Activated CD4-positive, alpha-beta memory T cell treated with anti-CD3 and anti-CD28 coated beads, Interleukin-2, amount 10 ng/mL, durations not matched to agents 7 days and 5 days (primary cell): ENCODE data around the gene SPI1. TPM values are rescaled to one million over a fixed set of nuclear protein-coding genes. Genes with fewer than 3 reads are reported as not detected.

ENCODE experiments used
- CTCF ChIA-PET: fragments of 350-600 bp; sonication (Branson Sonifier 250); formaldehyde crosslinking; loops from one replicate; lab custom pipeline; 2021; ENCODE audit warnings: antibody characterized with exemption, inconsistent platforms; lab: Charles Lee
- POLR2A ChIA-PET: fragments of 350-600 bp; sonication (Branson Sonifier 250); formaldehyde crosslinking; loops from one replicate; lab custom pipeline; 2021; ENCODE audit warnings: antibody characterized with exemption; lab: Charles Lee
- DNase-seq: peaks from one replicate; pipeline ENCODE4 v3.0.0-alpha.2; 2020
- H3K27ac Mint-ChIP-seq: one replicate; pipeline ENCODE4 v1.8.0; 2021; ENCODE audit warnings: mild to moderate bottlenecking, mixed read lengths
- H3K27me3 Mint-ChIP-seq: one replicate; pipeline ENCODE4 v1.8.0; 2021; ENCODE audit warnings: mixed read lengths
- H3K36me3 Mint-ChIP-seq: one replicate; pipeline ENCODE4 v1.8.0; 2021; ENCODE audit warnings: low read depth, mixed read lengths
- H3K4me1 Mint-ChIP-seq: one replicate; pipeline ENCODE4 v1.8.0; 2021; ENCODE audit warnings: mixed read lengths
- H3K4me3 Mint-ChIP-seq: one replicate; pipeline ENCODE4 v1.8.0; 2021; ENCODE audit warnings: mild to moderate bottlenecking, mixed read lengths
- H3K9me3 Mint-ChIP-seq: one replicate; pipeline ENCODE4 v1.8.0; 2021; ENCODE audit warnings: mixed read lengths
- total RNA-seq, 2 experiments: library from RNA; stranded (reverse); gene quantifications; one replicate each; pipeline ENCODE4 v1.2.3, GENCODE V29; 2021

The SPI1 gene
- total RNA-seq, 2 experiments from 2014 or later, result not detected

DNA sequence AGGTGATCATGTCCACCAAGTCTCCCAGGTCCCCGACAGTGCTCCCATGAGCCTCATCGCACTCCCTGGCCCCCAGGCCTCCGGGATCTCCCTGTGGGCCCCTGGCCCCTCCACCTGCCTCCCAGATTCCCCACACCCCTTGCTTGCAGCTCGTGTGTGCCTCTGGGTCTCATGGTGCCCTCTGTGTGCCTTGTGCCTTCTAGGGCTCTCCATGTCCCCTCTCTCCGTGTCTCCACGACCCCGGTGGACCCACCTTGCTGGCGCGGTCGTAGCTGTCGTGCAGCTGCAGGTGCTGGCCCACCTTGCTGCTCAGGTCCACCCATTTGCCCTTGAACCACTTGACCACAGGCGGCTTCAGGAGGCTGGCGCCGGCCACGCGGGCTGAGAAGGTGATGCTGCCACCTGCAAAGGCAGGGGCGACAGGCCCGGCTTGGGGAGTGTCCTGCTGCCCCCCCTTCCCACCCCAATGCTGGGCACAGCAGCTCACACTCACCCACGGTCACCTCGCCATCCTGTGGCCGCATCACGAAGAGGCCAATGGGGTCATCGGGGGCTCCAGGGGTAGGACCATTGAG lies 28.7 kb downstream of the SPI1 start:
- Mint-ChIP-seq H3K4me3 (no peak overlapping the region), H3K36me3 (no peaks in the 10 kb centered on the region), H3K4me1 (no peaks in the 10 kb centered on the region), H3K27ac (no peak overlapping the region), H3K9me3 (no peaks in the 10 kb centered on the region), H3K27me3 (peaks cover 1% of the 10 kb centered on the region)
- DNase-seq, result no peak
- ChIA-PET POLR2A (no interaction called here), CTCF (no interaction called here)

DNA sequence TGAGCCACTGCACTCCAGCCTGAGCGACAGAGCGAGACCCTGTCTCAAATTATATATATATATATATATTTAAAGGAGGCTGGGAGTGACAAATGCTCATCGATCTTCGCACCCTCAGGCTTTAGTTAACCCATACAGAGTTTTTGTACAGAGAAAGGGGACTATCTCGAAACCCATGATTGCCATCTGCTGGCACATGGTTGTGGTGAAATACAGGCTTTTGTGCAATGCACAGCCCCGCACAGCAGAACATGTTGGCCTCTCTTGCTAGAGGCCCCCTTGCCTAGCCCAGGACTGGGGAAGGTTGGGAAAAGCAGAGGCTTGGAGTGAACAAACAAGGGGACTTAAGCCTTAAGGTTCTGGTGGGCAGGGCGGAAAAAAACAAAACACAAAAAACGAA lies 29.5 kb downstream of the SPI1 start:
- Mint-ChIP-seq H3K9me3 (no peaks in the 10 kb centered on the region), H3K27ac (no peak overlapping the region), H3K4me1 (no peaks in the 10 kb centered on the region), H3K4me3 (no peak overlapping the region), H3K27me3 (peaks cover 1% of the 10 kb centered on the region), H3K36me3 (no peaks in the 10 kb centered on the region)
- no peak for DNase-seq
- ChIA-PET CTCF (no interaction called here), POLR2A (no interaction called here)

DNA sequence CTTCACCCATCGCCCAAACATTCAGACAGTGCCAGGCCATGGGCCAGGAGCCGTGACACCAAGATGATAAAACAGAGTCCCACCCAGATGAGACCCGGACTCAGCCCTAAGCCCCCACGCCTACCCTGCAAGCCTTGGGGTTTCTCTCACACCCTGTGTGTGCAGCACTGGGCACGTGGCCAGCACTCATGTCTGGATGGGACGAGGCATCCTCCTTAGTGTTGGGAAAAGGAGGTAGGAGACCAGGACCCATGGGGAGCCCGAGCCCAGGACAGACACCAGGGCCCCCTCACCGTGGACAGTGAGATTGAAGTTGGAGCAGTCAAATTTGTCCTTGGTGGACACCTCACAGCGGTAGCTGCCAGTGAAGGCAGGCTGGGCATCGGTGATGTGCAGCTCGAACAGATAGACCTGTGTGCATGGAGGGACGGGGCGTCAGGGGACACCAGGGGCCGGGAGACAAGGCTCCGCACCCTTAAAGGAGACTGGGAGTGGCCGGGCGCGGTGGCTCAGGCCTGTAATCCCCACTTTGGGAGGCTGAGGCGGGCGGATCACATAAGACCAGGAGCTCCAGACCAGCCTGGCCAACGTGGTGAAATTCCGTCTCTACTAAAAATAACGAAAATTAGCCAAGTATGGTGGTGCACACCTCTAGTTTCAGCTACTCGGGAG lies 30.1 kb downstream of the SPI1 start:
- H3K4me3 Mint-ChIP-seq, result no peak overlapping the region
- H3K4me1 Mint-ChIP-seq, result no peaks in the 10 kb centered on the region
- DNase-seq, result no peak
- peaks cover 1% of the 10 kb centered on the region for H3K27me3 Mint-ChIP-seq
- H3K9me3 Mint-ChIP-seq, result no peaks in the 10 kb centered on the region
- ChIA-PET POLR2A (no interaction called here), CTCF (no interaction called here)
- no peaks in the 10 kb centered on the region for H3K36me3 Mint-ChIP-seq
- no peak overlapping the region for H3K27ac Mint-ChIP-seq

DNA sequence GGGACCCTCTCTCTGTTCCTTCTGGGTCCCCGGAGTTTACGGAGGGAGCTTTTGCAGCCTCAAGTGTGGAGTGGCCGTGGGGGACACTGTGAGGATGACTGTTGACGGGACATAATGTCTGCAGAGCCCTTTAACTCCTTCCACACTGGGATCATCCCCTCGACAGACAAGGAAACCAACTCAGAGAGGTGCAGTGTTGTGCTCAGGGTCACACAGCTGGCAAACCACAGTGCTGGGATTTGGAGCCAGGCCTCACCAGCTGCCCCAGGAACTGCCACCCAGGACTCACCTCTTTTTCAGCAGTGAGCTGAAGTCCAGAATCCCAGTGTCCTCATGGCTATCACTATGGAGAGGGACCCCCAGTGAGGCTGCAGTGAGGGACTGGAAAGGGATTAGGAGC lies 31.2 kb downstream of the SPI1 start:
- peaks cover 1% of the 10 kb centered on the region for H3K27me3 Mint-ChIP-seq
- no peaks in the 10 kb centered on the region for H3K9me3 Mint-ChIP-seq
- H3K36me3 Mint-ChIP-seq, result no peaks in the 10 kb centered on the region
- ChIA-PET POLR2A (no interaction called here), CTCF (no interaction called here)
- no peak overlapping the region for H3K4me3 Mint-ChIP-seq
- DNase-seq, result no peak
- no peaks in the 10 kb centered on the region for H3K4me1 Mint-ChIP-seq
- H3K27ac Mint-ChIP-seq, result no peak overlapping the region

DNA sequence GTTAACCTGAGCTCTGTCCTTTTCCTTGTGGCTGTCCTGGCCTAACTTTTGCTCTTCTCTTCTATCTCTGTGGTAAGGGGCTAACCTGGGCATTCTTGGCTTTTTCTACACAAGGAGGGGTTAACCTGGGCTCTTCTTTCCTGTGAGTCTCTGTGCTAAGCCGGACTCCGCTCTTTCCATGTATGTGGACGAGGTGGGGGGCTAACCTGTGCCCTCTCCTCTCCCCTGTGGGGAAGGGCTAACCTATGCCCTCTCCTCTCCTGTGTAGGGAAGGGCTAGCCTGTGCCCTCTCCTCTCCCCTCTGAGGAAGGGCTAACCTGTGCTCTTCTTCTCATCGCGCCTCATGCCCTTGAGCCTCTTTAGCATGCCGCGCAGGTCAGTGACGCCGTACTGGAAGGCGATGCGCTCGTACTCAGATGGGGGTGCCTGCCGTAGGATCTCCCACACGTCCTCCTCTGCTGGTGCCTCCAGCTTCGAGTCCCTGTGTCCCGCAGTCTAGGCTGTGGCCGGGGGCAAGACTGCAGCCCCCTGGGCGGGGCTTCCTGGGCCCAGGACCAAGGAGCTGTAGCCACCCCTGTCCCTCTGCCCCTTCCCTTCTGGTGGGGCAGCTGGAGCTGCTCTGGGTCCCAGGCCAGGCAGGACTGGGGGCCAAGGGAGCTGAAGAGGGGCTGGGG lies 32.3 kb downstream of the SPI1 start:
- no peaks in the 10 kb centered on the region for H3K36me3 Mint-ChIP-seq
- ChIA-PET CTCF (no interaction called here), POLR2A (no interaction called here)
- no peaks in the 10 kb centered on the region for H3K4me1 Mint-ChIP-seq
- no peaks in the 10 kb centered on the region for H3K9me3 Mint-ChIP-seq
- H3K4me3 Mint-ChIP-seq, result no peak overlapping the region
- no peak for DNase-seq
- H3K27ac Mint-ChIP-seq, result no peak overlapping the region
- peaks cover 1% of the 10 kb centered on the region for H3K27me3 Mint-ChIP-seq

DNA sequence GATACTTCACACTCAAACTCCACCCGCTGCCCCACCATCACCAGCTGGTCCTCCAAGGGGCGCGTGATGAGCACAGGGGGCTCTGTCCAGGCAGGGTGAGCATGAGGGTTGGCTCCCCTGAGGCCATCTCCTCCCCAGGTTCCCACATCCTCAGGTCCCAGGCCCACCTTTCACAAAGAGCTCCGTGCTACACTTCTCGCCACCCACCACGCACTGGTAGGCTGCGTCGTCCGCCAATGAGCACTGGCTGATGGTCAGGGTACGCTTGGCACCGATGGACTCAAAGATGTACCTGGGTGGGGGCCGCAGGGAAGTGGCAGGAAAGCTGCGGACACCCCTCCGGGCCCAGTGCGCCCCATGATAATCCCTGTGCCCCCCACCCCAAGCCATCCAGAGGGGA lies 35.5 kb downstream of the SPI1 start:
- Mint-ChIP-seq H3K4me1 (no peaks in the 10 kb centered on the region), H3K27ac (no peak overlapping the region), H3K27me3 (peaks cover under 1% of the 10 kb centered on the region), H3K36me3 (no peaks in the 10 kb centered on the region), H3K9me3 (no peaks in the 10 kb centered on the region), H3K4me3 (no peak overlapping the region)
- DNase-seq, result no peak
- ChIA-PET POLR2A (no interaction called here), CTCF (interaction anchor here (0.9 kb wide), 1 partner anchor 64 kb away, joined by 4 read pairs; no protein-coding TSS in a partner anchor)

DNA sequence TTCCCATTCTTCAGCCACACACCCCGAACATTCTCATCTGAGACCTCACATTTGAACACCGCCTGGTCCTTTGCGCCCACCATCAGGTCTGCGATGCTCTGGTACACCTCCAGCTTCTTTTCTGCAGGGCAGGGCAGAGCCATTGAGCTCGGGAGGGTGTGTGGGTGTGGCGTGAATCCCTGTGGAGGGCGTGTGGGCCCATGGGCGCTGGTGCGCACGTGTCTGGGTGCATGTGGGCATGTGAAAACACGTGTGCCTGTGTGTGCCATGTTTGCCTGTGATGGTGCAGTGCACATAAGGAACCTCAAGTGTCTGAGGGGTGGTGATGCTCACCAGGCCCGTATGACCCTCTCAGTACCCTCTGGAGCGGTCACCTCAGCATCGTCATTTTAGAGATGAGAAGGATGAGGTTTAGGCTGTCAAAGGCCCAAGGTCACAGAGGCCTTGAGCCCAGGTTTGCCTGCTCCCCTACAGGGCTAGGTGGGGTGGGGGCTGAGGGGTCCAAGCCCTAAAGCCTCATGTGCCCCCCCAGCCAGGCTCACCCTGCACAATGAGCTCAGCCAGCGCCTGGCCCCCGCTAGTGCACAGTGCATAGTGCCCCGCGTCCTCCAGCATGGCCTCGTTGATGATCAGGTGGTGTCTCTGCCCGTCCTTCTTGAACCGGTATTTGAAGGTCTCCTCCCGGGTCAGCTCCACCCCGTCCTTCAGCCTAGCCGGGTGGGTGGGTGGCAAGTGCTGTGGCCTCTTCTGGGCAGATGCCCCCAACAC lies 36.1 kb downstream of the SPI1 start:
- Mint-ChIP-seq H3K27me3 (no peaks in the 10 kb centered on the region), H3K27ac (no peak overlapping the region), H3K4me3 (no peak overlapping the region), H3K36me3 (no peaks in the 10 kb centered on the region), H3K9me3 (no peaks in the 10 kb centered on the region), H3K4me1 (no peaks in the 10 kb centered on the region)
- ChIA-PET POLR2A (no interaction called here), CTCF (interaction anchor here (0.9 kb wide), 1 partner anchor 65 kb away, joined by 4 read pairs; no protein-coding TSS in a partner anchor)
- no peak for DNase-seq

DNA sequence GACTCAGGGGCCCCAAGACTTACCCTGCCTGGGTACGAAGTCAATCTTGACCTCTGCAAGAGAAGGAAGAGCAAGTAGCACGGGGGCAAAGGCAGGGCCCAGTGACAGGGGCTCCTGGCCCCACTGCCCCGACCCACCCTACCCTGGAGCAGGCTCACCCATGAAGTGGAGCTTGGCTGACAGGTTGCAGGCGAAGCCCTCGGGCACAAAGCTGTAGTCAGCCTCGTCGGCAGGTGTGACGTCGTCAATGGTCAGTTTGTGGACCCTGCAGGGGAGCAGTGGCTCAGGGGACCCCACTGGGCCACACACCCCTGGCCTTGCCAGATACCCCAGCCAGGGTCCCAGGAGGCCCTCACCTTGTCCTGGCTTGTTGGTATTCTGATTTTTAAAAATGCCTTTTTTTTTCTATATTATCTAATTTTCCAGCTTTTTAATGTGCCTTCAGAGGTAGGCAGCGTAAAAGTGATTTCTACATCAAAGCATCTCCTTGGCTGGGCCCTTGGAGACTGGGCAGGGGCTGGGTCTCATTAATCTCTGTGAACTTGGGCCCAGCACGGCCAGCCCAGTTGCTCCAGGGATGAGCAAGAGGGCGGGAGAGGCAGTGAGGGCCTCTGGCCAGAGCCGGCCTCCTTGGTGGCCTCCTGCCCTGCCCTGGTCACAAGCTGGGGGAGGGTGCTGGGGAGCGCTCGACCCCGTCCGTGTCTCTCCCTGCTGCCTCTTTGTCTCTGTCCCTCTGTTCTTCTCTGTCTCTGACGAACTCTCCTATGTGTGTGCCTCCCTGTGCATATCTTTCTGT lies 37.2 kb downstream of the SPI1 start:
- no peaks in the 10 kb centered on the region for H3K27me3 Mint-ChIP-seq
- no peaks in the 10 kb centered on the region for H3K36me3 Mint-ChIP-seq
- DNase-seq, result no peak
- POLR2A ChIA-PET, result no interaction called here
- H3K4me1 Mint-ChIP-seq, result no peaks in the 10 kb centered on the region
- CTCF ChIA-PET, result interaction anchor here (0.6 kb wide), 1 partner anchor 43 kb away, joined by 3 read pairs; no protein-coding TSS in a partner anchor
- no peaks in the 10 kb centered on the region for H3K9me3 Mint-ChIP-seq
- H3K4me3 Mint-ChIP-seq, result no peak overlapping the region
- H3K27ac Mint-ChIP-seq, result no peak overlapping the region

DNA sequence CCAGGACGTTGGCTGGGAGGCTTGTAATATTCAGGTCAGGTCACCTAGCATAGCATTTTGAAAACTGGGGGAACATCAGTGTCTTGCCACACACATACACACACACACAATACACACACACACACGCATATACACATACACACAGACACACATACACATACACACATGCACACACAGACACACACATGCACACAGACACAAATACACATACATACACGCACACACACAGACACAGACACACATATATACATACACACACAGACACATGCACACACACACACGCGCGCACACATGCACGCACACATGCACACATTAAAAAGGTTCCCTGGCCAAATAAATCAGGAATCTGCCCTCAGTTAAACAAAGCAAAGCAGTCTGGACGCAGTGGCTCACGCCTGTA lies 38.3 kb downstream of the SPI1 start:
- no peak overlapping the region for H3K4me3 Mint-ChIP-seq
- POLR2A ChIA-PET, result no interaction called here
- H3K9me3 Mint-ChIP-seq, result no peaks in the 10 kb centered on the region
- DNase-seq, result no peak
- CTCF ChIA-PET, result no interaction called here
- no peaks in the 10 kb centered on the region for H3K36me3 Mint-ChIP-seq
- no peaks in the 10 kb centered on the region for H3K4me1 Mint-ChIP-seq
- H3K27ac Mint-ChIP-seq, result no peak overlapping the region
- no peaks in the 10 kb centered on the region for H3K27me3 Mint-ChIP-seq

DNA sequence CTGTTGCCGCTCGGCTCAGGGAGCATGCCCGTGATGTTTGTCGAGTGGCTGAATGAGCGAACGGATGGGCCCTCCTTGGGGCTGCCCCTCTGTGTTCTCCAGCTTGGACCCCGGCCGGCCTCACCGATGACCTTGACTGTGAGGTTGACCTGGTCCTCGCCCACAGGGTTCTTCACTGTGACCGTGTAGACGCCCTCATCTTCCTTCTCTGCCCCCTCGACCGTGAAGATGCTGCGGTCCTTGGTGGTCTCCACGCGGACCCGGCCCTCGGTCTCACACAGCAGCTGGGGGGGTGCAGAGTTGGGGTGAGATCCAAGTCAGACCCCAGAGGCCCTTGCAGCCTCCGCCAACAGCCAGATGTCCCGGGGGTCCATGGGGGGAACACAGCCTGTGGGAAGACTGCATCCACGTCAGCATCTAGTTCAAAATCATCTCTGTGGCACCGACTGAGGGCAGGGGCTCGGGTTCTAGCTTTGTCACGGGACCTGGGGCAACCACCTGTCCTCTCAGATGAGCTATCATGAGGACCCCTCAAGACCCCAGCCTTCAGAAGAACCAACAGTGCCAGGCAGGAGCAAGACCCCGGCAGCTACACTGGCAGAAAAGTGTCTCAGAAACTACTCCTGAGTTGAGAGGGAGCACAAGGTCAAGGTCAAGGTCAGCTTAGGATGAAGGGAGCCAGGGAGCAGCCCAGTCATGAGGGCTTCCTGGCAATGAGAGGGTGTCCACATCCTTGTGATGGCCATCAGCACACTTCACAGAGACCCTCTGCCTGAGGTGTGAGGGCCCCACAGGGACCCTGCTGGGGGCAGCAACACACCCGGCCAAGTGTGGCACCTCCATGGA lies 39.7 kb downstream of the SPI1 start:
- Mint-ChIP-seq H3K4me1 (no peaks in the 10 kb centered on the region), H3K27me3 (no peaks in the 10 kb centered on the region), H3K9me3 (no peaks in the 10 kb centered on the region), H3K36me3 (no peaks in the 10 kb centered on the region), H3K27ac (no peak overlapping the region), H3K4me3 (no peak overlapping the region)
- no peak for DNase-seq
- CTCF ChIA-PET, result interaction anchor here (0.5 kb wide), 1 partner anchor 655 kb away, joined by 3 read pairs; no protein-coding TSS in a partner anchor
- POLR2A ChIA-PET, result no interaction called here

DNA sequence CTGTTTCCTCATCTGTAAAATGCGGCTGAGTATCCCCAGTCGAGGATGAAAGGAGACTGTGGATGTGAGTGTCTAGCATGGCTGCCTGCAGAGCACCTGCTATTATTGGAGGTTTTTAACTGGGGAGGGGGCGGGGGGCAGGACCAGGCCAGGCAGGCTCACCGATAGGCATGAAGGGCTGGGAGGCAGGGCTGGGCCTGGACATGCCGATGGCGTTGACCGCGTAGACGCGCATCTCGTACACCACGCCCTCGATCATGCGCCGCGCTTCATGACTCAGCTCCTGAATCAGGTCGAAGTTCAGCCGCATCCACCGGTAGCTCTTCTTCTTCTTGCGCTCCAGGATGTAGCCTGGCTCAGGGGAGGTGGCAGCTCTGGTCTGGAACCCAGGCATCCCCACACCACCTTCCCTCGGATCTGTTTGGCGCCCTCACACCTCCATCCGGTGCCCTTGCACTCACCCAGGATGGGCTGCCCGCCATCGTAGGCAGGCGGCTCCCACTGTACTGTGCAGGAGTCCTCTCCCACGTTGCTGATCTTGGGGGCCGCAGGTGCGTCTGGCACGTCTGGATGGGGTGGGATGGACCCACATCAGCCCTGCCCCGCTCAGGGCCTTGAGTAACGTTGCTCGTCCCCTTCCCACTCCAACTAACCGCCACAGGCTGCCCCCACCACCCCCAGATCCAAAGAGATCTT lies 41.0 kb downstream of the SPI1 start:
- no peak for DNase-seq
- H3K36me3 Mint-ChIP-seq, result no peaks in the 10 kb centered on the region
- H3K4me1 Mint-ChIP-seq, result no peaks in the 10 kb centered on the region
- ChIA-PET CTCF (interaction anchor here (1.0 kb wide), 1 partner anchor 37 kb away, joined by 3 read pairs; no protein-coding TSS in a partner anchor), POLR2A (no interaction called here)
- H3K4me3 Mint-ChIP-seq, result no peak overlapping the region
- H3K9me3 Mint-ChIP-seq, result no peaks in the 10 kb centered on the region
- H3K27me3 Mint-ChIP-seq, result no peaks in the 10 kb centered on the region
- H3K27ac Mint-ChIP-seq, result no peak overlapping the region
